Bronchial epithelial cell (primary cell): Measurements from ENCODE around the gene EMILIN2. TPM values are rescaled to one million over a fixed set of nuclear protein-coding genes. Genes with fewer than 3 reads are reported as not detected.

ENCODE experiments used
- DNase-seq: peaks from one replicate; pipeline ENCODE4 v3.0.0-alpha.2; 2010; ENCODE audit warnings: low read depth
- FAIRE-seq: peaks from 2 replicates; lab custom pipeline; 2011; peaks lifted over from hg19 to GRCh38; lab: Jason Lieb, UNC
- H3K27me3 ChIP-seq: 2 replicates; pipeline ENCODE4 v1.5.1; 2011; ENCODE audit warnings: low read length; ENCODE audit not compliant: control insufficient read depth, insufficient read depth
- H3K36me3 ChIP-seq: 2 replicates; pipeline ENCODE4 v1.5.1; 2011; ENCODE audit warnings: low read length; ENCODE audit not compliant: control insufficient read depth, insufficient read depth
- H3K4me3 ChIP-seq: 2 replicates; pipeline ENCODE4 v1.5.1; 2011; ENCODE audit warnings: mild to moderate bottlenecking, low read depth, low read length, control low read depth
- total RNA-seq: library from RNA; depleted of rRNA; stranded (reverse); fragments of >200 nt; gene quantifications from 2 replicates; pipeline ENCODE4 v1.2.1, GENCODE V29; 2014
- TF ChIP-seq, protein P1 (sequence below): IDR thresholded peaks from 2 replicates; pipeline ENCODE4 v1.5.1; 2011; ENCODE audit warnings: mild to moderate bottlenecking, moderate library complexity, low read length, control low read depth, inconsistent platforms; ENCODE audit not compliant: insufficient read depth, severe bottlenecking

Gene EMILIN2
- total RNA-seq, 1 donor from 2014 or later = 1.3 TPM

DNA sequence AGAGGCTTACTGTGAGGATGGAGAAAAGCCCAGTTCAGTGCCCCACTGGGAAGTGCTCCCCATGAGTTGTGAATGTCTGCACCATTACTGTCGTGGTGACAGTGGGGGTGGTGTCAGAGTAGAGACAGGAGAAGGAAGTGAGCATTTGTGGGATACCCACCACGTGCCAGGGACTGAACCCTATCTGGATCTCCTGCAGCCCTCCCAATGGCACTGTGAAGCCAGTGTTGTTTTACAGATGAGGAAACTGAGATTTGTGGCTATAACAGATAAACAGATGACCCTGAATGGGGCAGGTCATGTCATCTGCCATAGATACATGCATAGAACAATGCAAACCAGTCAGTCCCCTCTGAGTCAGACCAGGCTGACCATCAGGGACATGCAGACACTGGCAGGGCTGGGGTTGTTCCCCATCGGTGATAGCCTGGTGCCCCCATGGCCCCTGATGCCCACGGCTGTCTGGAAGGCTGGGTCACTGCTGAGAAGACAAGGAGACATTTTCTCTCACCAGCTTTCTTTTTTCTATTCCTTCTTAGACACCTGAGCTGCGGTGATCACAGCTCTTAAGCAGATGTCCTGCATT, 60.8 kb downstream of the EMILIN2 start:
- no peak overlapping the region for H3K4me3 ChIP-seq
- no peak for DNase-seq
- FAIRE-seq = peak; percentile 40

DNA sequence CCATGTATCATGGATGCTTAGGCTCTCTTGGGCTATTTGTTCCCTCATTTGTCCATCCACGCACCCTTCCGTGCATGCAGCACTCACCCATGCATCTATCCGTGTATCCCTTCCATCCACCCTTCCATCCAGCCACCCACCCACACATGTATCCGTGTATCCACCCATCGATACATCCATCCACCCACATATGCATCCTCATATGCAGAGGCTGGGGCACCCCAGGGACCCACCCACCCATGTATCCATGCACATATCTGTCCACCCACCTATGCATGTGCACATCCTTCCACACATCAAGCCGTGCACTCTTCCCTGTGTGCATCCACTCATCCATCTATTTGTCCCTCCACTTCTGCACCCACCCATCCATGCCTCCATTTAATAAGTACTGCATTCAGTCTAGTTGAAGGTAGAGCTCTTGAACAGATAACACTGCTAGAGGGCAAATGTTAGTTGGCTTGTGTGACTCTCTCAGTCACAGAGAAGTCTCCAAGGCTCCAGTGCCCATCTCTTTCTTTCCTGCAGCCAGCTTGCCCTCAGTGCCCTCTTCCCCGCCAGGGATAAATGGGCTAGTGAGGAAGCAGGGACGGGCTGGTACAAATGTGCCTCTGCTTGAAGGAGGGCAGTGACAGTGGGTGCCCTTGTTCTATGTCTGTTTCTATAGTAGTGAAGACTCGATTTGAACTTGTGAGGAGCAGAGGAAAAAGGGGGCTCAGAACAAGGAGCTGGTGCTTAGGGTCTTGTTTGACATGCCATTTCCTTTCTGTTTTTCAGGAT, 61.5 kb downstream of the EMILIN2 start:
- DNase-seq (no peak), FAIRE-seq (no peak)
- no peak overlapping the region for H3K4me3 ChIP-seq
- TF ChIP-seq, protein P1, sequence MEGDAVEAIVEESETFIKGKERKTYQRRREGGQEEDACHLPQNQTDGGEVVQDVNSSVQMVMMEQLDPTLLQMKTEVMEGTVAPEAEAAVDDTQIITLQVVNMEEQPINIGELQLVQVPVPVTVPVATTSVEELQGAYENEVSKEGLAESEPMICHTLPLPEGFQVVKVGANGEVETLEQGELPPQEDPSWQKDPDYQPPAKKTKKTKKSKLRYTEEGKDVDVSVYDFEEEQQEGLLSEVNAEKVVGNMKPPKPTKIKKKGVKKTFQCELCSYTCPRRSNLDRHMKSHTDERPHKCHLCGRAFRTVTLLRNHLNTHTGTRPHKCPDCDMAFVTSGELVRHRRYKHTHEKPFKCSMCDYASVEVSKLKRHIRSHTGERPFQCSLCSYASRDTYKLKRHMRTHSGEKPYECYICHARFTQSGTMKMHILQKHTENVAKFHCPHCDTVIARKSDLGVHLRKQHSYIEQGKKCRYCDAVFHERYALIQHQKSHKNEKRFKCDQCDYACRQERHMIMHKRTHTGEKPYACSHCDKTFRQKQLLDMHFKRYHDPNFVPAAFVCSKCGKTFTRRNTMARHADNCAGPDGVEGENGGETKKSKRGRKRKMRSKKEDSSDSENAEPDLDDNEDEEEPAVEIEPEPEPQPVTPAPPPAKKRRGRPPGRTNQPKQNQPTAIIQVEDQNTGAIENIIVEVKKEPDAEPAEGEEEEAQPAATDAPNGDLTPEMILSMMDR = no peak
- no peaks in the 10 kb centered on the region for H3K36me3 ChIP-seq
- peaks cover 12% of the 10 kb centered on the region for H3K27me3 ChIP-seq

More for the DNA sequence above, 60.8 kb downstream of the EMILIN2 start:
- Histone ChIP-seq H3K36me3 (no peaks in the 10 kb centered on the region), H3K27me3 (peaks cover 12% of the 10 kb centered on the region)
- TF ChIP-seq, protein P1 = no peak

DNA sequence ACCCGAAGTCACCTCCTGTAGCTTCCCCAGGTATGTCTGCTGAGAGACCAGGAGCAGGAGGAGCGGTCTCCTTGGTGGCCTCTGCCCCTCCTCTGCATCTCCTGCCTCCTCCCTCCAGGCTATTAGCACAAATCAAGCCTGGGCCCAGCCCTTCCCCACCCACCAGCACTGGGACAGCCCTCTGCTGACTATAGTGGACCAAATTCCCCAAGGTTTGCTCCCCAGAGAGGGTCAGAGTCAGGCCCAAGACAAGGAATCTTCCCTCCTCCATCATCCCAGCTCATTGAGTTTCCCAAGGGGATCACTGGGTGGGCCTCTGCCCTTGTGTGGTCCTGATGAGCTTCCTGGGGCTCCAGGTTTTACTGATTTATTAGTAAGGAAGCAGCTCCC, 62.1 kb downstream of the EMILIN2 start:
- no peak for DNase-seq
- Histone ChIP-seq H3K27me3 (peaks cover 12% of the 10 kb centered on the region), H3K36me3 (no peaks in the 10 kb centered on the region), H3K4me3 (no peak overlapping the region)
- TF ChIP-seq, protein P1 = no peak
- no peak for FAIRE-seq

DNA sequence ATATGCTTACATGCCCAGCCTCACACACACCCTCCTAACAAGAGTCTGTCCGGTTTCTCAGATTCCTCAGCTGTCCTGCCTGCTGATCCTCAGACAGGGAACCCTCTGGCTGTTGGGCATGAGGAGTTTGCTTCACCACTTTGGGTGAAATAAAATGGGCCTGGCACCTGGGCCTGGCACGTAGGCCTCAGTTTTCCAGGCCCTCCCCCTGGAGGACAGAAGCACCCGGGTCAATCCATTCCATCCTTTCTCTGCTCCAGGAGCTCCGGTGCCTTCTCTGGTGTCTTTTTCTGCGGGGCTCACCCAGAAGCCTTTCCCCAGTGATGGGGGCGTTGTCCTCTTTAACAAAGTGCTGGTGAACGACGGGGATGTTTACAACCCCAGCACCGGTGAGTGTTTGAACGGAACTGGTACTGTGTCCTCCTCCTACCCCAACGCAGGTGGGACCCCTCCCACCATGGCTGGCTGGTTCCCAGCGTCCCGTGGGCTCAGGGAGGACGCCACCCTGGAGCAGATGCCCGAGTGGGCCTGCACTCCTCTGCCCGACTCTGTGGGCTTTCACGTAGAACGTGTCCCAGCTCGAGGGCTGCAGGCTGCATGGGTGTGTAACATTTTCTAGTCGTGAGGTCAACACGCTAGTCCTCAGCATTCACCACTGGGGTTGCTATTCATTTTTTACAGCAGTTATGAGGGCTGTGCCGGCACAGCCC, 62.8 kb downstream of the EMILIN2 start:
- TF ChIP-seq, protein P1 = no peak
- no peaks in the 10 kb centered on the region for H3K36me3 ChIP-seq
- H3K27me3 ChIP-seq = peaks cover 12% of the 10 kb centered on the region
- H3K4me3 ChIP-seq = no peak overlapping the region
- FAIRE-seq (no peak), DNase-seq (no peak)

DNA sequence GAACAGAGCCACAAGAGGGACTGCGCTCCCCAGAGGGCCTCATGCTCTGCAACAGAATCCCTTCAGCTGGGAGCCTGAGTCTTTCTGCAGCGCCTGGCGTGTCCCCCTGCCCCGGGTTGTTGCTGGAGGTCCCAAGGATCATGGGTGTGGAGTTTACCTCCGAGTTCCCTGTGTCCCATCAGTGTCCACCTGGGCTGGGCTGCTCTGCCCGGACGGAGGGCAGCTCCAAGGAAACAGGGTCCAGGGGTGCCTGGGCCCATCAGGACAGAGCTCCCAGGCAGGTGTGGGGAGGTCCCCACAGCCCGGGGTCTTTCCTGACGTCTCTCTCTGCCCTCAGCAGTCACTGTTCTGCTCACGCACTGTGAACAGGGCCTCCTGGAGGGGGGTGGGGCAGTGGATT, 63.5 kb downstream of the EMILIN2 start:
- FAIRE-seq (no peak), DNase-seq (no peak)
- TF ChIP-seq, protein P1 = no peak
- H3K36me3 ChIP-seq = no peaks in the 10 kb centered on the region
- H3K4me3 ChIP-seq = no peak overlapping the region
- H3K27me3 ChIP-seq = peaks cover 10% of the 10 kb centered on the region
